GM21423 (cell line): ENCODE data around the gene PPA2.

Experiments used
- ATAC-seq: cut with Tn5 transposase; IDR thresholded peaks from one replicate; pipeline ENCODE4 v1.9.1; 2021; ENCODE audit warnings: mild to moderate bottlenecking, moderate library complexity; ENCODE audit not compliant: unreplicated experiment

PPA2 gene

DNA sequence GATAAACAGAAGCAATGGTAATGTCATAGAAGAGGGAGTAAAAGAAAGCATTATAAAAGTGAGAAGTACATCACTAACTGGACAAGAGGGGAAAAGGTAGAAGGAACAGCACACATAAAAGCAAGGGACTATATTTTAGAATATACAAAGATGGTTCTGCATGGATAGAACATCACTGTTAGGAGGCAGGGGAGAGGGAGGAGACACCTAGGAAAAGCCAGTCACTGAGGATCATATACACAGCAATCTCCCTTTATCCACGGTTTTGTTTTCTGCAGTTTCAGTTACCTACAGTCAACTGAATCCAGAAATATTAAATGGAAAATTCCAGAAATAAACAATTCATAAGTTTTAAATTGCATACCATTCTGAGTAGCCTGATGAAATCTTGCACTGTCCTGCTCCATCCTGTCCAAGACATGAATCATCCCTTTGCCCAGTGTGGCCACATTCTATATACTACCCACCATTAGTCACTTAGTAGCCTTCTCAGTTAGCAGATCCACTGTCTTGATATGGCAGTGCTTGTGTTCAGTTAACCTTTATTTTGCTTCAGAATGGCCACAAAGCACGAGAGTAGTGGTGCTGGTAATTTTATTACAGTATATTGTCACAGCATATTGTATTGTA, 74.2 kb downstream of the PPA2 start:
- no peak for ATAC-seq

DNA sequence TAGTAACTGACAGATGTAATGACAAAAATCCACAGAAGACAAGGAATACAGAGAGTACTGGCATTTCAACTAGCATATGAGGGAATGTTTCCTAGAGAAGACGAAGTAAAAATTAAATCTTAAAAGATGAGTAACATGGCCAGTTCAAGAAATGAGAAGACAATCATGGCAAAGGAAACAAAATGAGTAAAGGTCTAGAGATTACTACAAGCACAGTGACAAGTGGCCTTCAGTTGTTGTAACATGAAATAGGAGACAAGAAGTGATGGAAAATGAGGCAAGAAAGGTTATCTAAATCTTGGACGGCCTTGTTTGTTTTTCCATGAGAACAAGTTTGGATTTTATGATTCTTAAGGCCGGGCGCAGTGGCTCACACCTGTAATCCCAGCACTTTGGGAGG, 81.0 kb downstream of the PPA2 start:
- ATAC-seq: no peak

DNA sequence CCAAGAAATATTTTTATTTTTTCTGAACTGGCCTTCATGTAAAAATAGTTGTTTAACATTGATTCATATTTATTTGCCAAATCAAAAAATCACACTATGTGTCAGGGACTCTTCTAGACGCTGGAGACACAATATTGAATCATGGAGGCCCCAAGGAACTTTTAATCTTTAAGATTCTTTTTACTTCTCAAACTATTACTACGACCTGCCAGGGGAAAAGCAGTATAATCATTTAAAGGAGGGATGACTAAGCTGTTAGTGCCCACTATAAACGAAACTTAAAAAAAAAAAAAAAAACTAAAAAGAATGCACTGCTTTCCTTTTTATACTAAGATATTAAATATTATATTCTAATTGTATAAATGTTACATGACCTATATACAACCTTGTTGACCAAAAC, 84.7 kb downstream of the PPA2 start:
- no peak for ATAC-seq

DNA sequence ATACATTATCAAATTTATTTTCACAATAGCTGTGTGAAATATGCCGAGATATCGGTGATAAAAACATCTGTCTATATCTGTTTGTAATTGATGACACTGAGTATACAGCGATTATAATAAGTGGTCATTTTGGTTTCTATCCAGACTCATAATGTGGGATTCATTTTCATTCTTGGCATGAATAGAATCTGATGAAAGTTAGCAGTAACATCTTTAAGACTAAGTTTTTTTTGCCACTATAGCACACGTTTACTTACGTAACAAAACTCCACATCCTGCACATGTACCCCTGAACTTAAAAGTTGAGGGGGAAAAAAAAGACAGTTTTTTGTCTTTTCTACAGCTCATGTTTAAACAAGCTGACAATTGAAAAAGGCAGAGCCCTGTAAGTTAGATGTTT, 86.4 kb downstream of the PPA2 start:
- ATAC-seq: no peak

DNA sequence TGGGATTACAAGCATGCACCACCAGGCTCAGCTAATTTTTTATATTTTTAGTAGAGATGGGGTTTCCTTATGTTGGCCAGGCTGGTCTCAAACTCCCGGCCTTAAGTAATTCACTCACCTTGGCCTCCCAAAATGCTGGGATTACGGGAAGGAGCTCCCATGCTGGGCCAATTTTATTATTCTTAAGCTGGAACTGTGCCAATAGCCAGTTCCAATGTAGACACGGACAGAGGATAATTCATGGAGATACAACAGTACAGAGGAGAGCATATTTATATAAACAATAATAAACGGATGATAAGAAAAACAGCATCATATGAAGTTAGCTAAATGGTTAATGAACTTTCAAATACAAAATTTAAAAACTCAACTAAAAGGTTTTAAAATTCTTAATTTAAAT, 87.8 kb downstream of the PPA2 start:
- no peak for ATAC-seq

DNA sequence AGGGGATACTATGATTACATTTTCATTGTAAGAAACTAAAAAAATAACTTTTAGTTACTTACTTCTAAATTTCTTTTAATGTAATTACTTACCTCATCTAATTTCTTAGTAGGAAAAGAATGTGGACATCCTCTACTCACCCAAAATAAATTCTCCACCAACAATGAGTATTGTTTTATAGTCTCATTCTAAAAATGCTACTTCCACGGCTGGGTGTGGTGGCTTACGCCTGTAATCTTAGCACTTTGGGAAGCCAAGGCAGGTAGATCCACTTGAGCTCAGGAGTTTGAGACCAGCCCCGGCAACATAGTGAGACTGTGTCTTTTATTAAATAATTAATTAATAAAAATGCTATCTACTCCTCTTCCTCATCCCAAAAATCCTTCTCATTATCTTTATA, 99.8 kb downstream of the PPA2 start:
- no peak for ATAC-seq

DNA sequence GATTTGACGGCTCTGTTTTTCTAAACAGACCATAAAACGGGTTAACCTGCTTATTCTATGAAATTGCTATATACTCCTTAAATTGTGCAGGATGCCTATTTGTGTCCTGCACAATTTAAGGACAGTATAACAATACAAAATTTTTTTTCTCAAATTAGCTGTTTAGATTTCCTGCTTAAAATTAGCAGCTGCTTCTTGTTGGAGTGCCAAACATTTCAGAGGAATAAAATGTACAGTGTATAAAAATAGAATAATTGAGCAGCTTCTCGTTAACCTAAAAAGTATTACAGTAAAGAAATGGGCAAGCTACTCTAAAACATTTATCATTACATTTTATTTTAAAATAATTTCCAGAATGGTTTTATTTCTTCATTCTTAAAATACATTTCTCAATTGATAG, 100.5 kb downstream of the PPA2 start:
- ATAC-seq: no peak

DNA sequence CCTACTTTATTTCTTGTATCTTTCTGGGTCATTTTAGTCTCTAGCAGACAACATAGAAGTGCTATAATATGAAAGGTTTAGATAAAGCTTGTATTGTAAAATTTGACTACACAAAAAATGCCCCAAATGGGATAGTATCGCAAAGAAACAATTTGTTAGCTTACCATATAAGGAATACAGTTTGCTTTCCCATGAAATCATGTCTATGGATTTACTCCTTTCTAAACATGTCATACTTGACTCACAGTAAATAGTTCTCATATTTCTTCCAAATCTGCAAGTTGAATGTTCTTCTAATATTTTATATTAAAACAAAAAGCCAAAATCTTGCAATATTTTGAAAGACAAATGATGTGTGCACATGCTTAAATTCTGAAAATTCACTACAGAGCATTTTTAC, 103.9 kb downstream of the PPA2 start:
- ATAC-seq: no peak

DNA sequence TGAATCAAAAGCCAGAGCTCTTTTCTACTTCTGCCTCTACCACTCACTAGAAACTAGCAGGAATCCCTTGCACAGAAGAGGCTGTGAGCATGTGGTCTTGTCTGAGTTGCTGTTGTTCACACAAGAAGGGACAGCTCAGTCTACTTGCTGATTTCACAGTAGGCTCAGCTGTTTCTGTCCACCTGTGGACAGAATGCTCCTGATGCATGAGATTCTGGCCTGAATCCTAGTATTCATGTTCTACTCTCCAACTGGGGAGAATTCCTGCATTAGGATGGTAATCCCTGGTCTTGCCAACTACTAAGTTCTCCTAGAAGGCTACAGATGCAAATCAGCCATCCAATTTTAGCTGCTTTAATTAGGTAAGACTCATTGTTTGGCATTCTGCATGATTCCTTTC, 112.8 kb downstream of the PPA2 start:
- ATAC-seq: no peak

DNA sequence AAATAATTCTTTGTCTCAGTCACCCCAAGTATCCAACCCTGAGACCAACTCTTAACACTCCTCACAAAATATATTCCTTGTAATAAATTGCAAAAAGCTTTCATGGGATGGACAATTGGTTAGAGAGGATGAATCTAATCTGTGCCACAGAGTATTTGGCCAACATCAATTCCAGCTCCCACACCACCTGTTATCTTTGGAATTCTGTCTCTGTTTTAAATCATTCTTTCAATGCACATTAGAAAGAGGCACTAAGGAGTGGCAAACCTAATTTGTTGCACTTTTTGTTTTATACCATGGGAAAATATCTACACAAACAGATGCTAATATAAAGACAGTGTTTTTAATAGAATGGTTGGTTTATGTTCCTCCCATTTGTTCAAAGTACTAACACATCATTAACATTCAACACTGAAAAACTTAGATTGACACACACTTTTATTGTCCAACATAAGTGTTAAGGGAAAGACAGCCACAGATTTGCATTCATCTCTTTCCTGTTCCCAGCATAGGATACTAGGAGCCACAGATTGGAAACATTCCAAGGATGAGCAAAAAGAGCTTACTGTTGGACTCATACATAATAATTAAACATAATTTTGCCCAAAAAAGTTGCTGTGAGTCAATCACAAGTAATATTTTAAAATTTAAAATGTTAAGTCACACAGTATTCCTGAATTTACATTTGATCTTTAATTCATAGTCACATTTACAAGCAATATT, 116.4 kb downstream of the PPA2 start:
- ATAC-seq: no peak

DNA sequence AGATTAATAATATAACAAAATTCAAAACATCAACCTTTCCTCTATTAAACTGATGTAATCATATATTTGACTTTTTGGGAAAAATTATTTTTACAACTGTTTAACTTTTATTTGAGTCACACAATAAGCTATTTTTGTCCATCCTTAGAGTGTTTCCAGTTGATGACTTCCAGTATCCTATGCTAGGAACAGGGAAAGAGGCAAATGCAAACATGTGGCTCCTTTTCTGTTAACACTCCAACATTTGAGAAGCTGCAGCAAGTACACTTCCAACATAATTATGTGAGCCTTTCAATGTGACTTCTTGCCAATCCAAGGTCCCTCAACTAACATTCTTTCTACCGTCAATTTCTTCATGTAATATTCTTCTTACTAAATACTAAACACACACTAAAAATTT, 117.7 kb downstream of the PPA2 start:
- ATAC-seq: no peak

DNA sequence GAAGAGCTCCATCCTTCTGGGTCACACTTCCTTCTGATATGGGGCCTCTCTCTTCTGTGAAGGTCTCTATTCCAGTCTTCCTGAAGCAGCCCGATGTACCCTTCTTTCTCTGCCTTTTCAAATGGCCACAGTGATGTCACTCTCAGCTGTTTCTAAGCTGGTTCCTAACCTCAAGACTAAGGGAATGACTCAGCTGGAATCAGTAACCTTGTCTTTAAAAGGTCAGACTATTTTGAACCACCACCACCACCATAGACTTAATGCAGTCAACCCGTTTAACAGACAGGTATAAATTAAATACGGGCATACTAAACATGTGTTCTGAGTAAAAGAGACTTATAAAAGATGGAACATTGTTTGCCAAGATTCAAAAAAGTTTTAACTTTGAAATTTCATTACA, 121.0 kb downstream of the PPA2 start:
- ATAC-seq: peak; percentile 90

DNA sequence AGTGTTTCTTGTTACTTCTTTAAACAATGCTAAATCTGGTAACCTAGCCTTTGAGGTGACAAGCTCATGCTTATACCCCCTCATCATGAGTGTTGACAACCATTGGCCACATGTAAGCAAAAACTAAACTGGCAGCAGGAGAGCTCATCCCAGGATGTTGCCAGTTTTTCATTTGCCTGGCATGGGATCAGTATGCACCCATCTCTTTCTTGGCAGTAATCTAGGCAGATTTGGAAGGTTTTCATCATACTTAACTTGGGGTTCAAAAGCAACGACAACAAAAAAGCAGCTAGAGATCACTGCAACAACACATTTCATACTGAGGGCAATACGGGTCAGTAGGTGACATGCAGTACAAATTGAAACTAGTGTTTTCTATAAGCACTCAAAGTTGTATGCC, 122.0 kb downstream of the PPA2 start:
- ATAC-seq: no peak

DNA sequence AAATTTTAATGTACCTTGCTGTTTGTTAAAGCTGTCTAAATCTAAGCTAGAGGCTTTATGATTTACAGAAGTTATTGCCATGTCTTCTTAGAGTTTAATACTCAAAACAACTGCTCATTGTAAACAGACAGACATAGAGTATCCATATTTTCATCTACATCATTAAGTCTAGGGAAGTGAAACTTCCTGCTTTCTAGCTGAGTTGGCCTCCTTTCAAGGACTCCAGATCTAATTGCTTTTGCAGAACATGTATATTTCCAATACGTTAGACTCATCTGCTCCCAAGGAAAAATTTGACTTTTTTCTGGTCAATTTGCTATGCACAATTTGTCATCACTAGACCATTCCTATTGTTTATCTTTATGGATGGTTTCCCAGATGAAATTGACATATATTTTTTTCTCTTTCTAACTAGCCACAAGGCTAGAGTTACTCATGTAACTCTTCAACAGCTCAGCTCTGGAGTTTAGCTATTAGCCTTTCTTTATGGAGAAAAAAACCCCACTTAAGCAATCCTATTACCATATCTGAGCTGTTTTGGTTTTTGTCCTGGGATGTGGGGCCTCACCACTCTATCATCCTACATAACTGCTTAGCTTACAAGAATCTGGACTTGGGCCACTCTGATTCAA, 122.9 kb downstream of the PPA2 start:
- no peak for ATAC-seq

DNA sequence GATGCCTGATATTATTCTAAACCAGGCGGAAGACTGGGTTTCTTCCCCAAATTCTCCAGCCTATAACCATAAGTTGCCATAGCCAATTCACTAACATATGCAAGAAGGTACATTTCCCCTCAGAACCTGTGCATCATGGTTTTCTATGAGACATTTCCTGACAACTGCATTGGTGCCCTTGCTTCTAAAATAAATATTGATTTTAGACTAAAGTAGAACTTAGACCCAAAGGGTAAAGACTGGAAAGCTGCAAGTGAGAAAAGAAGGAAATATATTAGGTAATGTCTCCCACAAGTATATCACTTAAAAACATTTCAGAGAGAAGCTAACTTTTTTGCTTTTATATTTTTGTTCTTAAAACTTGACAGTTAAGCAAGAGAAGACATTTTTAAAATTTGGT, 125.1 kb downstream of the PPA2 start:
- ATAC-seq: no peak

DNA sequence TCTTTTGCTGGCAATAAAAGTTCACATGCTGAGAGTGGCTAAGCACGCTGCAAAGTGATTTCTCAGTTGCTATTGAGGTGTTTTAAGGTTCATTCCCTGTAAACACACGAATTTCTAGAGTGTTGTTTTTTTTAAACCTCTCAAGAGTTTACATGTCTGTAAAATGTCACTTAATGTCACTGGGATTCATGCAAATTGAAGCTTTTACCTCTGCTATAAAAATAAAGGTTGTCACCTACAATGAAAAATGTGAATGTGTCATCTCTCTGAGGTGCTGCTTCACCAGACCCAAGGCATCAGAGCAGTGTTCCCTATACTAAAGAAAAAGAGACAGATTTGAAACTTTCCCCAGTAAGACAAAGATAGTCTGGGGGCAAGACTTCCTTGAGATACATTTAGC, 127.0 kb downstream of the PPA2 start:
- ATAC-seq: no peak

DNA sequence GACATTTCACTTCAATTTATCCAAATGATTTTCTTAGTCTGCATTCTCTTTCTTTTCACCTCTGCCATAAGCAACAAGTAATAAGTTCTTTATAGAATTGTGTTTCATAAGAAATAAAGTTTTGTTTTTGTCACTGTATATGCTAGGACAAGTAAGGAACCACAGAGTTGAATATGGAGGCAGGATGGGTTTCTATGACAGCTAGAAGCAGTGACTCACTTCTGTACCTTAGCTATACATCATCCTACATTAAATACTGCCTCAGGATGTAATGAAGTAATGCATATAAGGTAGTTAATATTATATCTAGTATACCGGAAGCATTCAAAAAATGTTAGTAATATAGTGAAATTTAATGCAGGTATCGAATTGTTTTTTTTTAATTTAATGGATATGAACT, 128.0 kb downstream of the PPA2 start:
- no peak for ATAC-seq

DNA sequence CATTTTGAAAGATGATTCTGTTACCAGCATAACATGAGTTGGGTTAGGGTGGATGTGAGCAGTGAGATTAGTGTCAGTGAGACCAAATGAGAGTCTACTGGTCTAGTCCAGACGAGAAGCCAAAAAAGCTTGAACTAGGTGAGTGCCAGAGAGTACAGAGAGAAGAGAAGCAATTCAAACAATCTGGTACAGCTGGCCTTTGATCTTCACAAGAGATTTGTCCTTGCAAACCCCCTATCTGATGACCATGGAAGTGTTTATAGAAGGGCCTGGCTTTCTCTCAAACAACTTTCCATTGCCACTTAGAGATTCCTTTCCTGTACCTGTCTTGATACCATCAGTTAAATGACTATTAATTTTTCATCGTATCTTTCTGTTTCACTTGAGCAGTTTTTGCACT, 128.5 kb downstream of the PPA2 start:
- no peak for ATAC-seq

DNA sequence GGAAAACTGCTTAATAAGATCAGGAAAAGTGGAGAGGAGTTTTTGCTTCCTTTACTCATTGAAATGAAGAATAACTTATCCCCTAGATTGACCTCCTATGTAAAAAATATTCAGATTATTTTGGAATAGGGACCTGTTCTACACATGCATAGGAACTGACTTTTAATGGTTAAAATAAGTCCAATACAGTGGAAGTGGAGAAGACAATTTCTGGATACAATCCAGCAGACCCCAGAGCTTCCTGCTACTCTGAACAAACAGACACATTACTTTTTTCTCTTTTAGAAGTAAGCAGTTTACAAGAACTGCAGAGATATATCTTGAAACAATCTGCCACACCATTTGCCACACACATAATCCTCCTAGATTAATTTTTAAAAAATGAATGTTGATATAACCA, 129.7 kb downstream of the PPA2 start:
- ATAC-seq: no peak

DNA sequence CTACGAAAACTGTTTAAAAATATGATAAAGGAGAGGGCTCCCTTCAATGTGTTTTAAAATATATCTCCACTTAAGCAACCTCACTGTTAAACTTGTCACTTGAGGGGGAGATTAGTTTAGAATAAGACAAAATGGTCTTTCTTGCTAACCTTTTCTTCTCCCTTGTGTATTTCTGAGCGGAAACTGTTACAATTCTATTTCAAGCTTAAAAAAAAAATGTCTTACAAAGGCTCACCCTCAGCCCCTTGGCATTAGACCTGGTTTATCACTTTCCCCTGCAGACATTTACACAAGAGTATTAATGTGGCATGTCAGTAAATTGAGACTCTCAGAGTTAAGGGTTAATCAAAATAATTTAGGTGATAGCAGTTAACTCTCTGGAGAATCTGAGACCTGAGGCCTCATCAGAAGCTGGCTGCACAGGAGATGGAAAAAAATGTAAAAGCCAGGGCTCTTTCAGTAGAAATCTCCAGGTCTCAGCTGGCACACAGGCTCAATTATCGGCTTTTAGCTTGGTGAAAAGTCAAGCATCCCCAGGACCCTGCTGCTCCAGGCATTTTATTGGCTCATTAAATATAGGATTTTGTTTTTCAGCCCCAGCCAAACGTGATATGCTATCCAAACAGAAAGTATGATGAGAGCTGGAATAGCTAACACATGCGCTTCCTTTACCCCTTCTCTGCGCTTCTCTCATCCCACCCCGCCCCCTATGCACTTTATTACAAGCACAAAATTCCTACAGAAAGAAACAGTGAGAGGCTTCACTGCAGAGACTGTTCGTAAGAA, 130.5 kb downstream of the PPA2 start:
- no peak for ATAC-seq

DNA sequence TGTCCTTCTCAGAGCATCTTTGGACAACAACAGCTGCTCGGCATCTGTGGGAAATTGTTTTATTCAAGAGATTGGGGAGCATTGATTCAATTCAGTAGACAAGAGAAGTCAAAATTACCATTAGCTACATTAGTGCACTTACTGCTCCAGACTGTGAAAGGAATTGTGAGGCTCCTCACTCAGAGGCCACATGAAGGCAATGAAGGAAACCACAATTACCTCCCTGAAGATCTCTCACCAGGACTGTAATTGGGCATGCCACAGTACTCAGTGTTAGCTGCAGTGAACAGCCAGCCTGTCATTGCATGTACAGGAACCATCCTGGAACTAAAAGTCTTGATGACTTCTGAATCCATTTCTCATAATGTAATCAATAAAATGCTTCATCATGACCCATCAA, 144.8 kb downstream of the PPA2 start:
- no peak for ATAC-seq

DNA sequence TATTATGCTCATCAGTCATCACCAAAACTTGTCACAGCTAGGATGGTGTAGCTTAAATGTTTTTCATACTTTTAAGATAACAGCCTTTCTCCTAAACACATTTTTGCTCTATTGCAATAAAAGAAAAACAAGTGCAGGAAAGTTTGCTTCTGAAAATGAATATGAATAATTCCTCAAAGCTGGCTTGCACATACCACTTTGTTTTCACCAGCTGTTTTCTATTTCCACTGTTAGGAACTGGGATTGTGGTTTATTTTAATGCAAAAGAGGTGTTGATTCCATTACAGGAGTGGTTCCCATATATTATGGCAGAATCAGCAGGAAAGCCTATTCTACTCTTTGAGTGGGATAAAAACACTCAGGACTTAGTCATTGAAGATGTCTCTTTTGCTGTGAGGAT, 145.9 kb downstream of the PPA2 start:
- no peak for ATAC-seq
